Ovary (tissue), 9 donors: Measurements from ENCODE around the gene ST8SIA4. TPM values are rescaled to one million over a fixed set of nuclear protein-coding genes. Genes with fewer than 3 reads are reported as not detected.
A peak's percentile ranks its signal among the peaks of the same experiment; 100 is the strongest.

Source experiments
- DNase-seq, 5 donors: peaks; one replicate each; pipeline ENCODE4 v3.0.0-alpha.2; 2019 to 2020
- H3K27ac ChIP-seq, 2 donors: fragments of 200-600 bp; one replicate each; pipeline versions ENCODE4 v1.5.1 to v1.8.0; 2019 to 2022
- H3K27me3 ChIP-seq: fragments of 200-600 bp; one replicate; pipeline ENCODE4 v1.8.0; 2022
- H3K36me3 ChIP-seq: fragments of 200-600 bp; sonication (generic); one replicate; pipeline ENCODE4 v1.5.1; 2019
- H3K4me1 ChIP-seq: one replicate; pipeline ENCODE4 v1.8.1; 2013; ENCODE audit warnings: mild to moderate bottlenecking, moderate library complexity; ENCODE audit not compliant: insufficient read depth
- H3K4me3 ChIP-seq: fragments of 200-600 bp; sonication (generic); one replicate; pipeline ENCODE4 v1.5.1; 2017
- H3K9me3 ChIP-seq, 2 donors: fragments of 200-600 bp in 1 of 2; sonication (generic) in 1 of 2; one replicate each; pipeline versions ENCODE4 v1.5.1 to v1.8.1; 2013 to 2019; ENCODE audit warnings: mild to moderate bottlenecking in 1 of 2, moderate library complexity in 1 of 2
- EP300 ChIP-seq: sonication (generic); formaldehyde crosslinking; IDR thresholded peaks from one replicate; pipeline ENCODE4 v1.6.1; 2017; ENCODE audit warnings: antibody characterized with exemption
- POLR2A ChIP-seq: fragments of 450-650 bp; IDR thresholded peaks from one replicate; pipeline ENCODE4 v1.6.1; 2017; ENCODE audit warnings: antibody characterized with exemption, mild to moderate bottlenecking, moderate library complexity
- WGBS, 3 donors: extraction: QIAGEN DNeasy Blood & Tissue Kit in 1 of 3; methylation state at CpG; one replicate each; pipeline versions ENCODE4 v1.1.5 to v1.1.7; 2013 to 2017; 5-methylcytosine and 5-hydroxymethylcytosine counted together
- intact Hi-C, 4 donors: fragments of 100-400 bp; cut with DNase I; formaldehyde crosslinking; loops; one replicate each; pipeline versions ENCODE4 v1.11.0 to v1.15.1; 2022 to 2023
- microRNA counts: library from miRNA; unstranded; fragments of <30 nt; microRNA quantifications from one replicate; lab custom pipeline; 2016
- microRNA-seq, 3 donors: library from miRNA; unstranded; fragments of <30 nt; microRNA quantifications; one replicate each; pipeline versions ENCODE4 to v1.2.0, GENCODE V29; 2019 to 2020
- polyA plus RNA-seq, 2 donors: library from polyadenylated mRNA; stranded (reverse); fragments of 200-250 nt in 1 of 2; fragments of 350-450 nt in 1 of 2; fragmentation: Illumina TruSeq in 1 of 2; extraction: RNeasy Lipid Tissue Mini Kit (QIAGEN cat#74804) in 1 of 2; gene quantifications; one replicate each; pipeline ENCODE4 v1.2.3, GENCODE V29; 2013 to 2014
- small RNA-seq: library from RNA; depleted of rRNA; stranded (forward); fragments of <200 nt; gene quantifications from one replicate; pipeline ENCODE3, GENCODE V24; 2016
- total RNA-seq, 7 donors: library from RNA; depleted of rRNA in 2 of 7; stranded (reverse); fragments of >200 nt in 2 of 7; fragmentation: NEBNext Ultra II Directional in 3 of 7; extraction: Animal tissue kit (Norgen Biotek cat#: 25700) in 3 of 7; gene quantifications; one replicate each; pipeline versions ENCODE4 v1.1.0 to v1.2.4, GENCODE V29; 2016 to 2023
- TF ChIP-seq, protein P1 (sequence below), 3 donors: fragments of 450-650 bp in 2 of 3; fragments of 200-600 bp in 1 of 3; IDR thresholded peaks; one replicate each; pipeline versions ENCODE4 v1.5.1 to v1.8.0; 2016 to 2022; ENCODE audit warnings: antibody characterized with exemption in 3 of 3, mild to moderate bottlenecking in 1 of 3
- donor health status: DM: no; HTN: no; CAD: no; lungs with moderate emphysema.
- donor health status: DM: no; HTN: no; CAD: no.
- donor health status: Bipolar disorder and iron deficiency.
- donor health status: DM: yes; HTN: yes; CAD: no.
- donor health status: DM: no; HTN: no; CAD: no.
- donor health status: DM: yes; HTN: yes; CAD: no.

The ST8SIA4 gene
- total and polyA plus RNA-seq, 9 donors = 0.61 to 3.5 (median 1.9) TPM

DNA sequence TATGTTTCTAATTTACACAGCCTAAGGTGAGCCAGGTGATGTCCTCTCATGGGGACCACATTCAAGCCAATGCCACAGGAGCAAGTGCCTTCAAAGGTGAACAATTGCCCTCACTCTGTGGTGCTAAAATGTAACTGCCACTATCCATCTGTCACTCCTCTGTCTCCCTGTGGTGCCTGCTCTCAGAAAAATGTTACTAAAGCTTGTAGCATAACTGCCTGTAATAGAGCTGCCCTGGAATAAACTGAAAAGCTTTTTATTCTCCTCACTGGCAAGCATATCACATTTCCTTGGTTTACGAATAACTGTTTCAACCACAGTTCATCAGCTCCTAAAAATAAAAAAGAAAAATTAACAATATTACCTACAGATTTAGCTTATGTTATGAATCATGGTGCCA is 142.4 kb downstream of the ST8SIA4 start:
- H3K9me3 ChIP-seq = no peaks in the 10 kb centered on the region
- 47 to 67% (median 61%) methylated on average over 1 of the region's 1 CpG for WGBS, 3 donors
- intact Hi-C loops = no loop called here
- TF ChIP-seq EP300 = no peak
- TF ChIP-seq, protein P1, sequence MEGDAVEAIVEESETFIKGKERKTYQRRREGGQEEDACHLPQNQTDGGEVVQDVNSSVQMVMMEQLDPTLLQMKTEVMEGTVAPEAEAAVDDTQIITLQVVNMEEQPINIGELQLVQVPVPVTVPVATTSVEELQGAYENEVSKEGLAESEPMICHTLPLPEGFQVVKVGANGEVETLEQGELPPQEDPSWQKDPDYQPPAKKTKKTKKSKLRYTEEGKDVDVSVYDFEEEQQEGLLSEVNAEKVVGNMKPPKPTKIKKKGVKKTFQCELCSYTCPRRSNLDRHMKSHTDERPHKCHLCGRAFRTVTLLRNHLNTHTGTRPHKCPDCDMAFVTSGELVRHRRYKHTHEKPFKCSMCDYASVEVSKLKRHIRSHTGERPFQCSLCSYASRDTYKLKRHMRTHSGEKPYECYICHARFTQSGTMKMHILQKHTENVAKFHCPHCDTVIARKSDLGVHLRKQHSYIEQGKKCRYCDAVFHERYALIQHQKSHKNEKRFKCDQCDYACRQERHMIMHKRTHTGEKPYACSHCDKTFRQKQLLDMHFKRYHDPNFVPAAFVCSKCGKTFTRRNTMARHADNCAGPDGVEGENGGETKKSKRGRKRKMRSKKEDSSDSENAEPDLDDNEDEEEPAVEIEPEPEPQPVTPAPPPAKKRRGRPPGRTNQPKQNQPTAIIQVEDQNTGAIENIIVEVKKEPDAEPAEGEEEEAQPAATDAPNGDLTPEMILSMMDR (IDR thresholded peaks at IDR 0.05) = no peak
- TF ChIP-seq POLR2A = no peak
- H3K4me1 ChIP-seq = no peaks in the 10 kb centered on the region
- H3K4me3 ChIP-seq = no peak overlapping the region
- H3K27ac ChIP-seq = no peak overlapping the region
- no peak for DNase-seq
- H3K27me3 ChIP-seq = no peaks in the 10 kb centered on the region
- no peaks in the 10 kb centered on the region for H3K36me3 ChIP-seq

DNA sequence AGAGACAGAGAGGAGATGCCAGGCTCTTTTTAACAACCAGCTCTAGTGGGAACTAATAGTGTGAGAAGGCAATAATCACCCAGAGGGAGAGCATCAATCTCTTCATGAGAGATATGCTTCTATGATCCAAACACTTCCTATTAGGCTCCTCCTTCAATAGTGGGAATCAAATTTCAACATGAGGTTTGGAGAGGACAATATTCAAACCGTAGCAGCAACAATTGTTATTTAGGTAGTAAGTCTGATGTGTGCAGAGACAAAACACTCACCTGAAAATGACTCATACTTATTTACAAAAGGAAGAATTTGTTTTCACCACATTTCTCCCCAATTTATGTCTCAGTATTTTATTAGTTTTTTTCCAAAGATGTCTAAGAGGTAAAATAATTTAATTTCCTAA is 144.3 kb downstream of the ST8SIA4 start:
- Histone ChIP-seq H3K4me3 (no peak overlapping the region), H3K27ac (no peak overlapping the region), H3K36me3 (no peaks in the 10 kb centered on the region), H3K9me3 (no peaks in the 10 kb centered on the region), H3K4me1 (no peaks in the 10 kb centered on the region), H3K27me3 (no peaks in the 10 kb centered on the region)
- 16 to 25% (median 22%) methylated on average over 1 of the region's 1 CpG for WGBS, 3 donors
- intact Hi-C loops = no loop called here
- no peak for DNase-seq
- TF ChIP-seq EP300 (no peak), POLR2A (no peak)
- TF ChIP-seq, protein P1 (IDR thresholded peaks at IDR 0.05) = no peak

DNA sequence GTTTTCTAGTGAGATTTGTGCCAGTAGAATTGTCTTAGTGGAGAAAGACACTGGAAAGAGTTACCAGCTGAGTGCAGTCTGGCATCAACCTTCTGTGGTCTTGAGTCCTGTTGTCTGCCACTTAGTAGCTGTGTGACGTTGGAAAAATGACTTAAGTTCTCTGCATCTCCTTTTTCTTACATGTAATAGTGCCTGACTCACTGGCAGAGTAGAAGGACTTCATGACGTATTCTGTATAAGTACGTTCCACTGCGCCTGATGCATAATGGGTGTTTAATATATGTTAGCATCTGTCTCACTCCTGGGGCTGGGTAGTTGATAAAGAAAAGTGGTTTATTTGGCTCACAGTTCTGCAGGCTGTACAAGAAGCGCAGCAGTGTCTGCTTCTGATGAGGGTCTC is 144.8 kb downstream of the ST8SIA4 start:
- no peaks in the 10 kb centered on the region for H3K27me3 ChIP-seq
- intact Hi-C loops = no loop called here
- H3K9me3 ChIP-seq = no peaks in the 10 kb centered on the region
- TF ChIP-seq, protein P1 (IDR thresholded peaks at IDR 0.05) = no peak
- no peak for TF ChIP-seq EP300
- TF ChIP-seq POLR2A = no peak
- no peak overlapping the region for H3K27ac ChIP-seq
- no peaks in the 10 kb centered on the region for H3K4me1 ChIP-seq
- no peaks in the 10 kb centered on the region for H3K36me3 ChIP-seq
- no peak for DNase-seq
- WGBS, 3 donors = 91 to 92% (median 91%) methylated on average over 5 of the region's 5 CpGs
- H3K4me3 ChIP-seq = no peak overlapping the region

DNA sequence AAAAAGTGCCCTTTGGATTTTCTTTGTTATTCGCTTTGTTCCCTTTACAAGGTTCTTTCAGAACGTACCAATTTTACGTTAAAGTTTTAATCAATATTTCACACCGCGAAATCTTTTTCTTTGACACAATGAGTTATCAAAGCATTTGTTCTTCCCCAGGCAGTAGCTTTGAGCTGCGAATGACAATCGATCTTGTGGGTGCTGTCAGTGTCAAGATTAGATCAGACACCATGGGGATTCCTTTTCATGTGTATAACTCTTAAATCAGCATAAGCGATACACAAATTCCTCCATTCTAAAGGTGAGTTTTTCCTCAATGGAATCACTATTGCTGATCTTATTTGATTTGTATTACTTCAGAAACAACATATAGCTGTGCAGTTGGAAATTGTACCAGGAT is 145.5 kb downstream of the ST8SIA4 start:
- Histone ChIP-seq H3K4me1 (no peaks in the 10 kb centered on the region), H3K27ac (no peak overlapping the region), H3K36me3 (no peaks in the 10 kb centered on the region), H3K27me3 (no peaks in the 10 kb centered on the region), H3K4me3 (no peak overlapping the region), H3K9me3 (no peaks in the 10 kb centered on the region)
- no peak for DNase-seq
- 50 to 54% (median 54%) methylated on average over 8 of the region's 8 CpGs for WGBS, 3 donors
- TF ChIP-seq, protein P1 (IDR thresholded peaks at IDR 0.05) = no peak
- TF ChIP-seq EP300 = no peak
- TF ChIP-seq POLR2A = no peak
- intact Hi-C loops = no loop called here

MicroRNAs encoded within 50 kb of the gene (microRNA counts, 767-probe panel; counts per million panel counts)
- microRNA hsa-miR-548p (lab: Ali Mortazavi, UCI) = 530 counts per million, percentile 78 among the panel's probes with 10 or more counts

Small RNAs within 50 kb of the gene (microRNA-seq; reads per million reads assigned to microRNA genes)
- gene MIR548P = 0 reads per million in 3 donors

Small RNAs within 50 kb of the gene (small RNA-seq; reads per million reads assigned to genes)
- not detected for gene MIR548P
